IMR-90 (cell line): ENCODE data around the gene ADAMTSL4. TPM values are rescaled to one million over a fixed set of nuclear protein-coding genes. Genes with fewer than 3 reads are reported as not detected.

Source experiments
- ATAC-seq: fragments of 200-7000 bp; cut with Tn5 transposase; 2 replicates; pipeline ENCODE4 v1.9.1; 2020; ENCODE audit warnings: low read depth, mild to moderate bottlenecking, moderate library complexity
- BruUV-seq: library from RNA; stranded (reverse); fragments of 400-500 nt; replicated peaks from 2 replicates; lab custom pipeline; 2021; lab: Mats Ljungman, UMichigan
- CTCF ChIA-PET: fragments of 300-600 bp; formaldehyde crosslinking; extraction: SDS; loops from one replicate; lab custom pipeline; 2021; ENCODE audit warnings: antibody characterized with exemption; lab: Yijun Ruan, JAX
- POLR2A ChIA-PET: fragments of 300-600 bp; sonication (Branson Sonifier 250); formaldehyde crosslinking; loops from one replicate; lab custom pipeline; 2022; ENCODE audit warnings: antibody characterized with exemption; ENCODE audit not compliant: unreplicated experiment; lab: Charles Lee
- DNase-seq: peaks from one replicate; pipeline ENCODE4 v3.0.0; 2013
- H2AFZ ChIP-seq: replicated peaks from 2 replicates; pipeline ENCODE3; 2013; ENCODE audit warnings: low read length, mild to moderate bottlenecking; ENCODE audit not compliant: poor library complexity
- H2AK5ac ChIP-seq: 2 replicates; pipeline ENCODE4 v1.6.1; 2013; ENCODE audit warnings: low read depth, low read length, inconsistent platforms
- H2AK9ac ChIP-seq: replicated peaks from 2 replicates; pipeline ENCODE3; 2013; ENCODE audit warnings: mild to moderate bottlenecking, low read depth, low read length, moderate library complexity; ENCODE audit not compliant: poor library complexity
- H2BK120ac ChIP-seq: 2 replicates; pipeline ENCODE4 v1.6.1; 2013; ENCODE audit warnings: low read depth, low read length, inconsistent platforms
- H2BK15ac ChIP-seq: 3 replicates; pipeline ENCODE4 v1.6.1; 2013; ENCODE audit warnings: low read depth, low read length, inconsistent platforms
- H2BK20ac ChIP-seq: 2 replicates; pipeline ENCODE4 v1.6.1; 2013; ENCODE audit warnings: low read depth, mild to moderate bottlenecking, inconsistent platforms, low read length, moderate library complexity
- H2BK5ac ChIP-seq: 2 replicates; pipeline ENCODE4 v1.6.1; 2013; ENCODE audit warnings: mild to moderate bottlenecking, low read depth, low read length, inconsistent platforms; ENCODE audit not compliant: poor library complexity, severe bottlenecking
- H3K14ac ChIP-seq: replicated peaks from 2 replicates; pipeline ENCODE4 v1.6.1; 2013; ENCODE audit warnings: low read depth, low read length, inconsistent platforms
- H3K18ac ChIP-seq: 2 replicates; pipeline ENCODE4 v1.6.1; 2013; ENCODE audit warnings: low read depth, low read length, control low read depth
- H3K23ac ChIP-seq: 2 replicates; pipeline ENCODE4 v1.6.1; 2013; ENCODE audit warnings: low read depth, low read length, inconsistent platforms
- H3K27ac ChIP-seq: 2 replicates; pipeline ENCODE4 v1.5.1; 2013; ENCODE audit warnings: mild to moderate bottlenecking, control low read depth, low read length; ENCODE audit not compliant: insufficient read depth
- H3K27me3 ChIP-seq: 2 replicates; pipeline ENCODE4 v1.6.1; 2013; ENCODE audit warnings: low read length; ENCODE audit not compliant: control insufficient read depth, insufficient read depth
- H3K36me3 ChIP-seq: 2 replicates; pipeline ENCODE4 v1.6.1; 2013; ENCODE audit warnings: low read length, mixed read lengths; ENCODE audit not compliant: control insufficient read depth, insufficient read depth
- H3K4ac ChIP-seq: 2 replicates; pipeline ENCODE4 v1.6.1; 2013; ENCODE audit warnings: low read depth, low read length, inconsistent platforms
- H3K4me1 ChIP-seq: 2 replicates; pipeline ENCODE4 v1.6.1; 2013; ENCODE audit warnings: low read length, mixed read lengths; ENCODE audit not compliant: control insufficient read depth, insufficient read depth
- H3K4me2 ChIP-seq: 2 replicates; pipeline ENCODE4 v1.6.1; 2013; ENCODE audit warnings: low read depth, mild to moderate bottlenecking, control low read depth, low read length, moderate library complexity
- H3K4me3 ChIP-seq: 2 replicates; pipeline ENCODE4 v1.5.1; 2013; ENCODE audit warnings: low read depth, mild to moderate bottlenecking, control low read depth, low read length, moderate library complexity; ENCODE audit not compliant: insufficient read depth
- H3K56ac ChIP-seq: 2 replicates; pipeline ENCODE4 v1.6.1; 2013; ENCODE audit warnings: low read length, inconsistent platforms; ENCODE audit not compliant: insufficient read depth; ENCODE audit errors: extremely low read depth
- H3K79me1 ChIP-seq, 2 experiments: 2 replicates each; pipeline ENCODE4 v1.6.1; 2013; ENCODE audit warnings: low read length in 2 of 2, inconsistent platforms in 1 of 2, low read depth in 1 of 2
- H3K9ac ChIP-seq: 2 replicates; pipeline ENCODE4 v1.6.1; 2013; ENCODE audit warnings: low read depth, low read length, control low read depth
- H3K9me1 ChIP-seq: 2 replicates; pipeline ENCODE4 v1.6.1; 2013; ENCODE audit warnings: low read length, inconsistent platforms; ENCODE audit not compliant: insufficient read depth
- H3K9me3 ChIP-seq: 2 replicates; pipeline ENCODE4 v1.6.1; 2013; ENCODE audit warnings: low read length; ENCODE audit not compliant: control insufficient read depth, insufficient read depth
- H4K20me1 ChIP-seq: 2 replicates; pipeline ENCODE4 v1.6.1; 2013; ENCODE audit warnings: low read length, inconsistent platforms; ENCODE audit not compliant: insufficient read depth
- H4K5ac ChIP-seq: 2 replicates; pipeline ENCODE4 v1.6.1; 2013; ENCODE audit warnings: mild to moderate bottlenecking, low read depth, low read length, control low read depth
- H4K8ac ChIP-seq, 2 experiments: 2 replicates each; pipeline ENCODE4 v1.6.1; 2013; ENCODE audit warnings: low read depth in 2 of 2, low read length in 2 of 2, control low read depth in 1 of 2, inconsistent platforms in 1 of 2
- H4K91ac ChIP-seq: 2 replicates; pipeline ENCODE4 v1.6.1; 2013; ENCODE audit warnings: low read depth, low read length, inconsistent platforms; ENCODE audit not compliant: insufficient read depth
- RCOR1 ChIP-seq: IDR thresholded peaks from 2 replicates; pipeline ENCODE4 v1.6.1; 2012; ENCODE audit warnings: mild to moderate bottlenecking, low read length, improper control_type of control experiment; ENCODE audit not compliant: insufficient replicate concordance
- USF2 ChIP-seq: fragments of 150-350 bp; IDR thresholded peaks from 2 replicates; pipeline ENCODE4 v1.6.1; 2017; ENCODE audit warnings: mild to moderate bottlenecking, antibody characterized with exemption, low read length, low read depth
- WGBS, 2 experiments: methylation state at CpG; one replicate each; pipeline versions ENCODE4 v1.1.5 to v1.1.7; 2013; ENCODE audit warnings: missing lambda C conversion rate in 2 of 2; ENCODE audit not compliant: insufficient read length in 1 of 2; ENCODE audit errors: extremely low coverage in 2 of 2; 5-methylcytosine and 5-hydroxymethylcytosine counted together
- dilution Hi-C: fragments of 300-500 bp; cut with HindIII; formaldehyde crosslinking; loops from one replicate; pipeline ENCODE4 v1.14.3; 2018; ENCODE audit warnings: low sequenced_read_pairs; ENCODE audit not compliant: unreplicated experiment
- in situ Hi-C: fragments of 300-500 bp; cut with MboI; formaldehyde crosslinking; loops from 3 replicates; pipeline ENCODE4 v1.14.3; 2019; ENCODE audit warnings: low sequenced_read_pairs, inconsistent platforms, mixed read lengths
- intact Hi-C: fragments of 100-400 bp; cut with micrococcal nuclease; formaldehyde crosslinking; loops from 2 replicates; pipeline ENCODE4 v1.10.0; 2022
- polyA plus RNA-seq, 3 experiments: library from polyadenylated mRNA; depleted of rRNA; stranded (reverse); fragments of >200 nt; gene quantifications; 2 replicates each; pipeline ENCODE4 v1.2.3, GENCODE V29; 2012; ENCODE audit warnings: low replicate concordance in 1 of 3
- total RNA-seq: library from RNA; depleted of rRNA; stranded (reverse); fragments of >200 nt; gene quantifications from 2 replicates; pipeline ENCODE4 v1.2.3, GENCODE V29; 2012

The ADAMTSL4 gene
- total and polyA plus RNA-seq, 2 of the 4 experiments (the other 2 are of a cell fraction), result 0.54 to 12.2 TPM

DNA sequence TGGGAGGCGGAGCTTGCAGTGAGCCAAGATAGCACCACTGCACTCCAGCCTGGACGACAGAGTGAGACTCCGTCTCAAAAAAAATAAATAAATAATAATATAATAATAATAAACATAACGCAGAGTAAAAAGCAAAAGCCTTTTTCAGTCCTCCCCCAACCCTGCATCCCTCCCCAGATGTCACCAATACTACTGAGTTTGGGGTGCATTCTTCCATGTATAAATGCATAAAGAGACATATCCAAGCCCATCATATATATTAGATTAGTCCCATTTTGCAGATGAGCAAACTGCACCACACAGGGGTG lies 930 bp upstream of the ADAMTSL4 start:
- Histone ChIP-seq H3K9me1 (0 out of 2 replicates have a peak, but pooled peaks cover 5% of the 10 kb centered on the region), H4K8ac (peak overlapping the region; percentile 17 to 84; a peak in 2 of 4 replicates), H3K14ac (peak overlapping the region; percentile 93), H3K23ac (peak overlapping the region; percentile 97), H2BK5ac (peak overlapping the region; percentile 61), H3K9ac (peak overlapping the region; percentile 78), H3K4me3 (peak overlapping the region; percentile 50), H2BK120ac (no peak overlapping the region), H3K79me1 (peaks cover 0 to 23% of the 10 kb centered on the region in 2 experiments; a peak in 2 of 4 replicates), H2AK5ac (no peak overlapping the region; the same call in 1 of the 2 replicates), H2BK15ac (0 out of 3 replicates have a peak overlapping the region, but pooled peaks have one; percentile 28), H3K27me3 (no peaks in the 10 kb centered on the region), H4K20me1 (no peaks in the 10 kb centered on the region; the same call in none of the 2 replicates), H3K56ac (peak overlapping the region; percentile 25; the same call in 1 of the 2 replicates), H3K4me1 (peaks cover 23% of the 10 kb centered on the region), H3K36me3 (no peaks in the 10 kb centered on the region), H2BK20ac (no peak overlapping the region), H3K4me2 (peak overlapping the region; percentile 73), H4K5ac (peak overlapping the region; percentile 44; the same call in 1 of the 2 replicates), H3K27ac (peak overlapping the region; percentile 59), H3K4ac (peak overlapping the region; percentile 94), H4K91ac (no peak overlapping the region), H3K18ac (peak overlapping the region; percentile 38; the same call in 1 of the 2 replicates), H3K9me3 (no peaks in the 10 kb centered on the region), H2AFZ (peak overlapping the region; percentile 94), H2AK9ac (no peak overlapping the region)
- BruUV-seq, result no TSS peak
- intact Hi-C loops (loop anchor here (2.0 kb wide), 2 partner anchors 61 to 83 kb away; partner anchors contain the start of gene TARS2), in situ Hi-C loops (no loop called here), dilution Hi-C loops (no loop called here)
- DNase-seq (no peak), ATAC-seq (no peak)
- ChIA-PET CTCF (interaction anchor here (0.6 to 1.0 kb wide), 3 partner anchors 11 to 47 kb away, joined by 3 to 5 read pairs (median 3); no protein-coding TSS in a partner anchor), POLR2A (interaction anchor here (0.6 kb wide), 1 partner anchor 327 kb away, joined by 5 read pairs; no protein-coding TSS in a partner anchor)
- no CpG with 5 or more reads among the region's 4 CpGs for WGBS, 2 experiments
- TF ChIP-seq USF2 (no peak), RCOR1 (peak; percentile 95)
